Erythroblast (primary cell): Measurements from ENCODE around the gene TTC28.
"Not testable (repeated sequence)": the region's sequence is repeated elsewhere in the genome, so short reads cannot be mapped to it uniquely, and the experiment has no call there.

Source experiments
- DNase-seq, 2 experiments: peaks; one replicate each; lab custom pipeline; 2025; lab: John Stamatoyannopoulos, UW
- GATA1 ChIP-seq: IDR thresholded peaks from 2 replicates; pipeline ENCODE4 v1.6.1; 2011; ENCODE audit warnings: low read depth, mild to moderate bottlenecking, control low read depth, low read length, moderate library complexity
- POLR2A ChIP-seq: IDR thresholded peaks from 2 replicates; pipeline ENCODE4 v1.6.1; 2011; ENCODE audit warnings: mild to moderate bottlenecking, low read length

The TTC28 gene

GRCh38 chr22:28648792-28649191, 30.8 kb downstream of the TTC28 start:
- no peak for DNase-seq
- TF ChIP-seq GATA1, result no peak
- TF ChIP-seq POLR2A, result no peak

GRCh38 chr22:28647216-28647615, 32.4 kb downstream of the TTC28 start:
- TF ChIP-seq POLR2A (no peak), GATA1 (no peak)
- no peak for DNase-seq

DNA sequence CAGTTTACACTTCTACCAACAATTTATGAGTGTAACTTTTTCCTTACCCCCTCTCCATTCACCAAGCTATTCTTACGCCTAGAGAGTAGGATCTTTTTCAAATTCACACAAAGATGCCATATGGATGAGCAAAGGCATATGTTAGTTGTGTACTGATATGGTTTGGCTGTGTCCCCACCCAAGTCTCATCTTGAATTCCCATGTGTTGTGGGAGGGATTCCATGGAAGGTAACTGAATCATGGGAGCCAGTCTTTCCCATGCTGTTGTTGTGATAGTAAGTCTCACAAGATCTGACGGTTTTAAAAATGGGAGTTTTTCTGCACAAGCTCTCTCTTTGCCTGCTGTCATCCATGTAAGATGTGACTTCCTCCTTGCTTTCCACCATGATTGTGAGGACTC, 40.3 kb downstream of the TTC28 start:
- DNase-seq, result no peak
- TF ChIP-seq POLR2A (no peak), GATA1 (no peak)

- no peak for TF ChIP-seq POLR2A
- TF ChIP-seq GATA1, result no peak
- no peak for DNase-seq
Measured at GRCh38 chr22:28637225-28637624, 42.4 kb downstream of the TTC28 start.

DNA sequence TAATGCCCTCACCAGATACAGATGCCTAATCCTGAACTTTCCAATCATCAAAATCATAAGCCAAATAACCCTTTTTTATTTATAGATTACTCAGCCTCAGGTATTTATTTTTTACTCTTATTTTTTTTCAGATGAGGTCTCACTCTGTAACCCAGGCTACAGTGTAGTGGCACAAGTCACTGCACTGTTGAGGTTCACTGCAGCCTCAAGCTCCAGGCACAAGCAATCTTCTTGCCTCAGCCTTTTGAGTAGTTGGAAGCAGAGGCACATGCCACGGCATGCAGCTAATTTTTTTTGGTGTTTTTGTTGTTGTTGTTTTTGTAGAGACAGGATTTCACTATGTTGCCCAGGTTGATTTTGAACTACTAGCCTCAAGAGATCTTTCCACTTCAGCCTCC, 49.5 kb downstream of the TTC28 start:
- no peak for DNase-seq
- TF ChIP-seq POLR2A (no peak), GATA1 (no peak)

- TF ChIP-seq GATA1 (no peak), POLR2A (no peak)
Measured at GRCh38 chr22:28629420-28630176, 50.0 kb downstream of the TTC28 start.

GRCh38 chr22:28628766-28629165, 50.9 kb downstream of the TTC28 start:
- TF ChIP-seq POLR2A (no peak), GATA1 (no peak)
- DNase-seq, result no peak

More at GRCh38 chr22:28629420-28630176, 50.0 kb downstream of the TTC28 start:
- DNase-seq, result peak in 1 of 2 experiments; percentile 4

DNA sequence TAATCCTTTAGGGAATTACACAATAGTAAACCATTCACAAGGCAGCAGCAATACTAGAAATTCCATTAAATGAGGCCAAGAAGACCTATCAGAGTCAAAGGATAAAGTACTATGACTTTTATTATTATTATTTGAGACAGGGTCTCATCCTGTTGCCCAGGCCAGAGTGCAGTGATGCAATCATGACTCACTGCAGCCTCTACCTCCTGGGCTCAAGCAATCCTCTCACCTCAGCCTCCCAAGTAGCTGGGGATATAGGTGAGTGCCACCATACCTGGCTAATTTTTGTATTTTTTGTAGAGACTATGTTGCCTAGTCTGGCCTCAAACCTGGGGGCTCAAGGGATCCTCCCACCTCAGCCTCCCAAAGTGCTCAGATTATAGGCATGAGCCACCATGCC, 51.8 kb downstream of the TTC28 start:
- no peak for TF ChIP-seq GATA1
- no peak for DNase-seq

DNA sequence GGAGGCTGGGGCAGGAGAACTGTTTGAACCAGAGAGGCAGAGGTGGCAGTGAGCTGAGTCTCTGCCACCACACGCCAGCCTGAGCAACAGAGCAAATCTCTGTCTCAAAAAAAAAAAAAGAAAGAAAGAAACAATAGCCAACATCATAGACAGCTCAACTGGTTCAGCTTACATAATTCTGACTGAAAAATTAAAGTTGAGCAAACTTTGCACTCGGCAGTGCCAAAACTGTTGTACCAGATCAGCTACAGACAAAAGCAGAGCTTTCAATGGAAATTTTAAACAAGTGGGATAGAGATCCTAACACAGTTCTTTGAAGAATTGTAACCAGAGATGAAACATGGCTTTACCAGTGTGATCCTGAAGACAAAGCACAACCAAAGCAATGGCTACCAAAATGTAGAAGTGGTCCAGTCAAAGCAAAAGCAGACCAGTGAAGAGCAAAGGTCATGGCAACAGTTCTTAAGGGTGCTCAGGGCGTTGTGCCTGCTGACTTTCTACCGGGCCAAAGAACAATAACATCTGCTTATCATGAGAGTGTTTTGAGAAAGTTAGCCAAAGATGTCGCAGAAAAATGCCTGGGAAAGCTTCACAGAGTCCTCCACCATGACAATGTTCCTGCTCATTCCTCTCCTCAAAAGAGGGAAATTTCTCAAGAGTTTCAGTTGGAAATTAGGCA, 59.3 kb downstream of the TTC28 start:
- TF ChIP-seq GATA1 (no peak), POLR2A (no peak)
- no peak for DNase-seq

GRCh38 chr22:28619236-28619635, 60.4 kb downstream of the TTC28 start:
- TF ChIP-seq GATA1, result no peak
- TF ChIP-seq POLR2A, result no peak
- no peak for DNase-seq

DNA sequence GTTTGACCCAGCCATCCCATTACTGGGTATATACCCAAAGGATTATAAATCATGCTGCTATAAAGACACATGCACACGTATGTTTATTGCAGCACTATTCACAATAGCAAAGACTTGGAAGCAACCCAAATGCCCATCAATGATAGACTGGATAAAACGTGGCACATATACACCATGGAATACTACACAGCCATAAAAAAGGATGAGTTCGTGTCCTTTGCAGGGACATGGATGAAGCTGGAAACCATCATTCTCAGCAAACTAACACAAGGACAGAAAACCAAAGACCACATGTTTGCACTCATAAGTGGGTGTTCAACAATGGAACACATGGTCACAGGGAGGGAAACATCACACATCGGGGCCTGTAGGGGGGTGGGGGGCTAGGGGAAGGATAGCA, 64.2 kb downstream of the TTC28 start:
- not testable (repeated sequence) for DNase-seq

DNA sequence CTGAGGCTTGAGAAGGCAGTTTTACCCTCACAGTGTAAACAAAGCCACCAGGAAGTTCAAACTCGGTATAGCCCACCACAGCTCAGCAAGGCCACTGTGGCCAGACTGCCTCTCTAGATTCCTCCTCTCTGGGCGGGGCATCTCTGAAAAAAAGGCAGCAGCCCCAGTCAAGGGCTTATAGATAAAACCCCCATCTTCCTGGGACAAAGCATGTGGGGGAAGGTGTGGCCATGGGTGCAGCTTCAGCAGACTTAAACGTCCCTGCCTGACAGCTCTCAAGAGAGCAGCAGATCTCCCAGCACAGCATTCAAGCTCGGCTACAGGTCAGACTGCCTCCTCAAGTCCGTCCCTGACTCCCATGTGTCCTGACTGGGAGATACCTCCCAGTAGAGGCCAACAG, 69.7 kb downstream of the TTC28 start:
- no peak for TF ChIP-seq POLR2A
- TF ChIP-seq GATA1, result no peak
- DNase-seq, result peak; percentile 49 to 80

DNA sequence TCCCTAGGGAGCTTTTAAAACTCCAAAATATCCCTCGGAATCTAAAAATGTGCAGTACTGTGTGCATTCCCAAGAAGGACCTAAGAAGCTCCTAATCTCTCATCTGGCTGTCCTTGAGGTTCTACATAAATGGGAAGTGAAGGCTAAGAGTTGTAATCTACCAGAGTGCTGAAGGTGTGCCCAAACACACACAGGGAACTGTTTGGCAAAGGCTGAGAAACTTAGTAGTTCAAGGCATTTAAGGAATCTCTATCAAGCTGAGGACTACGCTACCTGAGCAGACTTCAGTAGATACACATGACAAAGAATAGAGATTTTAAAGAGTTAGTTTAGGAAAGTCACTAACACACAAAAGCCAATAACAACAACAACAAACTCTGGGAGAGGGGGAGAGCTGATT, 71.1 kb downstream of the TTC28 start:
- no peak for TF ChIP-seq POLR2A
- TF ChIP-seq GATA1, result no peak
- no peak for DNase-seq

DNA sequence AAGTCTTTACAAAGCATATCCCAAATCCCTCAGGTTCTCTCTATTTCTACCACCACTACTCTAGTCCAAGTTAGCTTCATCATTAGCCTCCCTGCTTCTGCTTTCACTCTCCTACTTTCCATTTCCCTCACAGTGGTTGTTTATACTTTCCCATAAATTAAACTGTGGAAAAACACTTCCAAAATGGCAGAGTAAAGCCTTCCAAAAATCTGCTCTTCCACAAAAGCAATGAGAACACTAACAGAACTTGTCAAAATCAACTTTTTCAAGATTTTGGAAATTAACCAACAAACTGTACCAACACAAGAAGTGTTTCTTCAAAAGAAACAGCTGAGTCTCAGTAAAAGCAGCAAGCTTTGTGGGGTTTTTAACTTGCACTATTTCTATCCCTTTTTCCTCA, 71.8 kb downstream of the TTC28 start:
- no peak for TF ChIP-seq POLR2A
- no peak for TF ChIP-seq GATA1
- no peak for DNase-seq
